GM19035 (cell line): Measurements from ENCODE around the gene MAD1L1.

Source experiments
- ATAC-seq: cut with Tn5 transposase; IDR thresholded peaks from one replicate; pipeline ENCODE4 v1.9.1; 2021; ENCODE audit not compliant: unreplicated experiment

Gene MAD1L1

GRCh38 chr7:1995426-1995825 lies 237.3 kb downstream of the MAD1L1 start:
- ATAC-seq: no peak

GRCh38 chr7:1994931-1995330 lies 237.8 kb downstream of the MAD1L1 start:
- ATAC-seq: no peak

- ATAC-seq: no peak
These were observed 238.7 kb downstream of the MAD1L1 start for GRCh38 chr7:1993776-1994740.

- no peak for ATAC-seq
These were observed 239.6 kb downstream of the MAD1L1 start for GRCh38 chr7:1993031-1993695.

- no peak for ATAC-seq
These were observed 240.2 kb downstream of the MAD1L1 start for GRCh38 chr7:1992554-1992953.

- ATAC-seq: no peak
These were observed 242.6 kb downstream of the MAD1L1 start for GRCh38 chr7:1990001-1990670.

GRCh38 chr7:1989049-1989860 lies 243.5 kb downstream of the MAD1L1 start:
- no peak for ATAC-seq

GRCh38 chr7:1988533-1988930 lies 244.2 kb downstream of the MAD1L1 start:
- no peak for ATAC-seq

- no peak for ATAC-seq
These were observed 244.9 kb downstream of the MAD1L1 start for GRCh38 chr7:1987591-1988532.

- no peak for ATAC-seq
These were observed 245.6 kb downstream of the MAD1L1 start for GRCh38 chr7:1987084-1987535.

GRCh38 chr7:1986366-1987083 lies 246.2 kb downstream of the MAD1L1 start:
- ATAC-seq: no peak

- no peak for ATAC-seq
These were observed 246.8 kb downstream of the MAD1L1 start for GRCh38 chr7:1985936-1986335.

GRCh38 chr7:1985042-1985441 lies 247.7 kb downstream of the MAD1L1 start:
- no peak for ATAC-seq

GRCh38 chr7:1981878-1982230 lies 250.9 kb downstream of the MAD1L1 start:
- no peak for ATAC-seq

GRCh38 chr7:1981201-1981877 lies 251.4 kb downstream of the MAD1L1 start:
- ATAC-seq: no peak

- peak; percentile 69 for ATAC-seq
These were observed 252.9 kb downstream of the MAD1L1 start for GRCh38 chr7:1979591-1980560.
